Ascending aorta (tissue), 2 donors: ENCODE data around the gene SLC6A11. TPM values are rescaled to one million over a fixed set of nuclear protein-coding genes. Genes with fewer than 3 reads are reported as not detected.

ENCODE experiments used
- DNase-seq, 2 donors: peaks; one replicate each; pipeline ENCODE4 v3.0.0-alpha.2; 2019; ENCODE audit warnings: low spot score in 2 of 2
- H3K27ac ChIP-seq, 2 donors: fragments of 200-600 bp; sonication (generic); one replicate each; pipeline ENCODE4 v1.5.1; 2016 to 2017; ENCODE audit warnings: mild to moderate bottlenecking in 1 of 2
- H3K27me3 ChIP-seq: fragments of 200-600 bp; sonication (generic); one replicate; pipeline ENCODE4 v1.5.1; 2017
- H3K36me3 ChIP-seq, 2 donors: fragments of 200-600 bp; sonication (generic); one replicate each; pipeline ENCODE4 v1.5.1; 2016
- H3K4me1 ChIP-seq, 2 donors: fragments of 200-600 bp; sonication (generic); one replicate each; pipeline ENCODE4 v1.5.1; 2016 to 2017; ENCODE audit warnings: mild to moderate bottlenecking in 1 of 2
- H3K4me3 ChIP-seq, 2 donors: fragments of 200-600 bp; sonication (generic); one replicate each; pipeline ENCODE4 v1.5.1; 2016 to 2017; ENCODE audit warnings: mild to moderate bottlenecking in 1 of 2
- H3K9me3 ChIP-seq, 2 donors: fragments of 200-600 bp; sonication (generic); one replicate each; pipeline ENCODE4 v1.5.1; 2016
- CTCF ChIP-seq, 3 experiments: fragments of 200-600 bp in 2 of 3; fragments of 450-650 bp in 1 of 3; sonication (generic) in 2 of 3; IDR thresholded peaks; one replicate each; pipeline ENCODE4 v1.5.1; 2016 to 2019; ENCODE audit warnings: antibody characterized with exemption in 3 of 3, mild to moderate bottlenecking in 1 of 3, moderate library complexity in 1 of 3
- intact Hi-C: fragments of 100-400 bp; cut with DNase I; formaldehyde crosslinking; loops from one replicate; pipeline ENCODE4 v1.15.1; 2023
- total RNA-seq: library from RNA; depleted of rRNA; stranded (reverse); fragments of >200 nt; gene quantifications from one replicate; pipeline ENCODE4 v1.1.0, GENCODE V29; 2016

Gene SLC6A11
- total RNA-seq, 1 donor from 2014 or later = not detected

DNA sequence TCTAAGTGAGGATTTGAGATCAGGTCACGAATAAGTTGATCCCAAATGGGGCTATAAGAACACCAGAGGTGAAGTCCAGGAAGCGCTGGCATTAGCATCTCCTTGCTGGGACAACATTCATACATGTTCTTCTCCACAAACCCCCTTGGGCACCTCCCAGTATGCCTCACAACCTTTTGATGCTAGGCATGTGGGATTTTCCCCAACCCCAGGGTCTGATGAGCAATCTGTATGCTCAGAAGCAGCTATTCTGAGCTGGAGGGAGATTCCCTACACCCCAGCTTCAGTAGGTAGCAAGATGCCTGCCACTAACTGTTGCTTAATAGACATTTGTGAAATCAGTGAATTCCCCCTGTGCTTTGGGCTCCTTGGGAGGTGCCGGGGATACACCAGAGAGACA is 32.2 kb downstream of the SLC6A11 start:
- Histone ChIP-seq H3K4me3 (no peak overlapping the region), H3K36me3 (no peaks in the 10 kb centered on the region), H3K27me3 (no peaks in the 10 kb centered on the region), H3K9me3 (no peaks in the 10 kb centered on the region), H3K27ac (no peak overlapping the region), H3K4me1 (no peaks in the 10 kb centered on the region)
- DNase-seq = no peak
- TF ChIP-seq CTCF (IDR thresholded peaks at IDR 0.05) = no peak
- intact Hi-C loops = no loop called here

- intact Hi-C loops = no loop called here
- H3K27ac ChIP-seq = no peak overlapping the region
- no peaks in the 10 kb centered on the region for H3K36me3 ChIP-seq
- H3K4me3 ChIP-seq = no peak overlapping the region
- no peaks in the 10 kb centered on the region for H3K4me1 ChIP-seq
- H3K9me3 ChIP-seq = no peaks in the 10 kb centered on the region
- no peak for TF ChIP-seq CTCF (IDR thresholded peaks at IDR 0.05)
- no peak for DNase-seq
- no peaks in the 10 kb centered on the region for H3K27me3 ChIP-seq
Measured at GRCh38 chr3:10852066-10852808, 36.2 kb downstream of the SLC6A11 start.

DNA sequence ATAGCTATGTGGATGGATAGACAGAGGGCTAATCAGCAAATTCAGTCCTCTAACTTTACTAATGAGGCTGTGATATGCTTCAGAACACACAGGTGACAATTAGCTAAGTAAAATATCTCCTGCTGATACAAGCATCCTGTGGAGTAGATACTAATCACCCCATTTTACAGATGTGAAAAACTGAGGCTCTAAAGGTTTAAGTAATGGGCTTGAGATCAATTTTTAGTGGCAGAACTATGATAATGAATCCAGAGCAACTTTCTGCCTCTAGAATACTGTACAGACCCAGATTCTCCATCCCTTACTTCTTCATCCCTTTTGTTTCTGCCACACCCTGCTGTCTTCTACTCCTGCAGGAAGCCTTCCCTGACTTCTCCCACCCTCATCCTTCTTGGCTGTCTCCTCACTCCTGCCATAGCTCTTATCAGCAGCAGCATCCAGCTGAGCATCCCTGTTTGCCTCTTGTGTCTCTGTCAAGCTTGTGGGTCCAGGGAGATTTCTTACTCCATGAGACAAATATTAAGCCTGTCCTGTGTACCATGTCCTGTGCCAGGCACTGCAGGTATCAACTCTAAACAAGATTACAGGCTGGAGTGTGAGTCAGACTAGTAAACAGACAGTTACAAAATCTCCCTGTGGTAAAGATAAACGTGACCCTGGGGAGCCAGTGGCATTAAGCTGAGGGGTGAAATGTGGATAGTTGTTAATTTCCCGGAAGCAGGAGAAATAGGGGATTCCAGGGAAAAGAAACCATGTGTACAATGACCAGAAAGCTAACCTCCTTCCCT is 39.2 kb downstream of the SLC6A11 start:
- no peaks in the 10 kb centered on the region for H3K27me3 ChIP-seq
- H3K4me3 ChIP-seq = no peak overlapping the region
- no peaks in the 10 kb centered on the region for H3K36me3 ChIP-seq
- intact Hi-C loops = no loop called here
- no peaks in the 10 kb centered on the region for H3K9me3 ChIP-seq
- no peak for TF ChIP-seq CTCF (IDR thresholded peaks at IDR 0.05)
- H3K4me1 ChIP-seq = no peaks in the 10 kb centered on the region
- DNase-seq = no peak
- H3K27ac ChIP-seq = no peak overlapping the region

DNA sequence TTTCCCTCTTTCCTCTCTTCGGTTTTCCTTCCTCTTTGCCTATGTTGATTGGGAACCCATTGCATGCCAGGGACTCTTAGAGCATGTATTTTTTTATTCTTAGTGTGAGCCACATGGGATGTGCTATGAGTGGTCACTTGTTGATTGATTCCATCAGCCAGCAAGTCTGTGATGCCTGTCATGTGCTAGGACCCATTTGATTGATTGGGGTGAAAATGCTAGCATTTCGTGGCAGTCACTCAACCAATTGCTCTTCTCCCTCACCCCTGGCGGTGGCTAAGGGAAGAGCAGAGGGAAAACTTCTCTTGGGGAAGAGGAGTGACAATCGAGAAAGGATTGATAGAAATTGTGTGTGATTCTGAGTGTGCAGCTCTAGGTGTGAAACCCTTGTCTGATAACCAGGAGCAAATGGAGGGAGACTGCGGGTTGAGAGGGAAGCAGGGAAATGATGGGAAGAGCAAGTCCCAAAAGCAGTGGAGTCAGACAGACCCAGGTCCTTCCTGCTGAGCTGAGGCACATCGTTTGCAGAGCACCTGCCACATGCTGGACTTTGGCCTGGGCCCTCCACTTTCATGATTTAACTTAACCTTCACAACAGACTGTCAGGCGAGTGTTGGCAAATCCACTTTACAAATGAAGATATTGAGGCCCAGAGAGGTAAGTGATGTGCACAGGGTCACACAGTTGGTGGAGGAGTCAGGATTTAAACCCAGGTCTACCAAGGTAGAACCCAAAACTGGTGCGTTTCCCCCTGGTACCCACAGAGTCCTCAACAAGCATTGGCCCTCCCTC is 40.0 kb downstream of the SLC6A11 start:
- Histone ChIP-seq H3K4me1 (no peaks in the 10 kb centered on the region), H3K27ac (no peak overlapping the region), H3K27me3 (no peaks in the 10 kb centered on the region), H3K9me3 (no peaks in the 10 kb centered on the region), H3K4me3 (no peak overlapping the region), H3K36me3 (no peaks in the 10 kb centered on the region)
- no peak for DNase-seq
- no peak for TF ChIP-seq CTCF (IDR thresholded peaks at IDR 0.05)
- intact Hi-C loops = no loop called here

GRCh38 chr3:10857235-10857634 is 41.2 kb downstream of the SLC6A11 start:
- intact Hi-C loops = no loop called here
- no peaks in the 10 kb centered on the region for H3K36me3 ChIP-seq
- H3K4me3 ChIP-seq = no peak overlapping the region
- H3K27me3 ChIP-seq = no peaks in the 10 kb centered on the region
- no peaks in the 10 kb centered on the region for H3K9me3 ChIP-seq
- no peaks in the 10 kb centered on the region for H3K4me1 ChIP-seq
- DNase-seq = no peak
- TF ChIP-seq CTCF (IDR thresholded peaks at IDR 0.05) = no peak
- H3K27ac ChIP-seq = no peak overlapping the region
